ENCODE data around the gene KIF1A. TPM values are rescaled to one million over a fixed set of nuclear protein-coding genes. Genes with fewer than 3 reads are reported as not detected.

Gene KIF1A
- total and polyA plus RNA-seq, 10 of the 15 experiments (the other 5 are each of a cell fraction or from before 2014, with no cell fraction given), result 0.04 to 0.95 (median 0.06) TPM; not detected in 5

GRCh38 chr2:240745456-240745855 is 74.6 kb downstream of the KIF1A start:
- CTCF ChIA-PET, result no interaction called here
- no peak for FAIRE-seq
- no peak for ATAC-seq
- POLR2A ChIA-PET, result no interaction called here
- SMC1A ChIA-PET (ENCODE audit: uncharacterized antibody, unreplicated experiment), result no interaction called here
- Histone ChIP-seq H3K4me1 (ENCODE audit: control insufficient read depth, insufficient read depth, low read length) (no peaks in the 10 kb centered on the region), H3K27me3 (replicated peaks in 1 of 2; ENCODE audit: control insufficient read depth in 2 of 2, insufficient read depth in 2 of 2, low read length in 1 of 2) (peaks cover 3 to 4% of the 10 kb centered on the region in 2 experiments; a peak in 3 of 4 replicates), H4K20me1 (ENCODE audit: control insufficient read depth, insufficient read depth) (no peaks in the 10 kb centered on the region), H2AFZ (ENCODE audit: control insufficient read depth, low read depth, low read length) (no peak overlapping the region), H3K9me3 (replicated peaks; ENCODE audit: control insufficient read depth, insufficient read depth, low read length) (no peaks in the 10 kb centered on the region), H3K9ac (ENCODE audit: control insufficient read depth, insufficient read depth, low read length) (no peak overlapping the region), H3K4me3 (no peak overlapping the region), H3K36me3 (ENCODE audit: control insufficient read depth in 2 of 2, insufficient read depth in 2 of 2, low read length in 1 of 2) (no peaks in the 10 kb centered on the region), H3K27ac (ENCODE audit: control insufficient read depth, insufficient read depth) (no peak overlapping the region), H3K4me2 (ENCODE audit: control insufficient read depth, insufficient read depth) (no peak overlapping the region), H3K79me2 (ENCODE audit: control insufficient read depth, insufficient read depth, low read length) (no peaks in the 10 kb centered on the region)
- in situ Hi-C loops (cut with MboI), result no loop called here
- no peak for TF ChIP-seq RCOR1 (conservative IDR thresholded peaks at IDR 0.05; ENCODE audit: low read depth, low read length)
- TF ChIP-seq BCLAF1 (IDR thresholded peaks at IDR 0.05), result no peak
- TF ChIP-seq RUNX3 (IDR thresholded peaks at IDR 0.05; ENCODE audit: low read length), result no peak
- no peak for TF ChIP-seq ZNF217 (IDR thresholded peaks at IDR 0.05)
- no peak for TF ChIP-seq RB1 (IDR thresholded peaks at IDR 0.05; ENCODE audit: borderline replicate concordance)
- TF ChIP-seq MXI1 (IDR thresholded peaks at IDR 0.05; ENCODE audit: low read depth, low read length), result no peak
- TF ChIP-seq NFYA (IDR thresholded peaks at IDR 0.05; ENCODE audit: borderline replicate concordance, low read depth, low read length), result no peak
- no peak for TF ChIP-seq EED (IDR thresholded peaks at IDR 0.05; ENCODE audit: low read depth)
- TF ChIP-seq E2F4 (IDR thresholded peaks at IDR 0.05; ENCODE audit: low read depth, low read length), result no peak
- RAD21 ChIA-PET (ENCODE audit: unreplicated experiment), result no interaction called here
- 36% methylated on average over 15 of the region's 15 CpGs for WGBS (ENCODE audit: insufficient coverage, insufficient replicate concordance, low lambda C conversion rate, missing lambda C conversion rate)
- BruUV-seq (replicated peaks), result no TSS peak
- intact Hi-C loops (cut with micrococcal nuclease; ENCODE audit: unreplicated experiment), result no loop called here
- no peak for DNase-seq (ENCODE audit: low read depth, low spot score)
